Stimulated activated CD4-positive, alpha-beta T cell treated with anti-CD3 and anti-CD28 coated beads, TNF-alpha, amount 100 ng/mL, for 1 hour (primary cell): Measurements from ENCODE around the gene SLC16A3.

Source experiments
- DNase-seq, 3 donors: peaks; one replicate each; pipeline ENCODE4 v3.0.0-alpha.2; 2020; ENCODE audit warnings: low read depth in 3 of 3, low spot score in 1 of 3

The SLC16A3 gene

GRCh38 chr17:82281076-82281475 lies 52.2 kb downstream of the SLC16A3 start:
- no peak for DNase-seq

- DNase-seq = no peak
These were observed 52.8 kb downstream of the SLC16A3 start for GRCh38 chr17:82281502-82282238.

- no peak for DNase-seq
These were observed 53.7 kb downstream of the SLC16A3 start for GRCh38 chr17:82282239-82283207.

GRCh38 chr17:82283208-82283749 lies 54.4 kb downstream of the SLC16A3 start:
- DNase-seq = no peak

DNA sequence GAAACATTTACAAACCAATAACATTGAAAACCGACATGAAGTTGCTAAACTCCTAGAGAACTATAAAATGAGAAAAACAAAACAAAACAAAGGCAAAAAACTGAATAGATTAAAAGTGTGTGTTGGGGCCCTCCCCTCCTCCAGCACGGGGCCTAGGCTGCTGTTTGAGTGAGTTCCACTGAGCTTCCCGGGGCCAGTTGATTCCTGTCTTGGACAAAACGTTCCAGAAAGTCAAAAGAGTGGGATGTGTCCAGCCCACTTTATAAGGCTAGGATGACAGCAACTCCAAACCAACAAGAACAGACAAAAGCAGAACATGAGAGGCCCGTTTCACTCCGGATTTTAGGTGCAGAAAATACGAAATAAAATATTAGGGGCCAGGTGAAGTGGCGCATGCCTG lies 56.3 kb downstream of the SLC16A3 start:
- no peak for DNase-seq

GRCh38 chr17:82287013-82287867 lies 58.4 kb downstream of the SLC16A3 start:
- no peak for DNase-seq

DNA sequence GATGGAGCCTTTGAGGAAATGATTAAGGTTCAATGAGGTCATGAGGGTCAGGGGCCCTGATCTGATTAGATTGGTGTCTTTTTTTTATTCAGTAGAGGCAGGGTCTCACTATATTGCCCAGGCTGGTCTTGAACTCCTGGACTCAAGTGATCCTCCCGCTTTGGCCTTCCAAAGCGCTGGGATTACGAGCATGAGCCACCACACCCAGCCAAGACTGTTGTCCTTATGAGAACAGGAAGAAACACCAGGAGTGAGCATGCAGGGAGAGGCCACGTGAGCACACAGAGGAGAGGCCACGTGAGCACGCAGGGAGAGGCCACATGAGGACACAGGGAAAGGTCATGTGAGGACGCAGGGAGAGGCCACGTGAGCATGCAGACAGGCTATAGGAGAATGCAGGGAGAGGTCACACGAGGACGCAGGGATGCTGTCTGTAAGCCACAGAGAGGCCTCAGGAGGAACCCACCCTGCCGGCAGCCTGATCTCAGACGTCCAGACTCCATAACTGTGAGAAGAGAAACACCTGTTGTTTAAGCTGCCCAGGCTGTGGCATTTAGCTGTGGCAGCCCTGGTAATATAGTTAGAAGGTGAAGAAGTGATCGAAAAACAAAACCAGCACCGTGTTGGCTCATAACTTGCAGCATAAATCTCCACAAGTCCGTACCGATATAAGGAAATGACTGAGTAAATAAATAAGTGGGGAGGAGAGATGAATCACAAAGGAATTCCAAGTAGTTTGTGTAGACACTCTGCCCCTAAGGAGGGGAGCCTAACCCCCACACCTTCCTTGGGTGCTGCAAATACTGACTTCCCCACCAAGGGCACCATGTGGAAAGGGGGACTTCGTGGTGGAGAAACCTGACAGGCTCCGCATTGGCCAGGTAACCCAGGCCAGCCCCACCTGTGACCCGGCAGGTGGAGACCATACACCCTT lies 59.3 kb downstream of the SLC16A3 start:
- no peak for DNase-seq
